ENCODE results near the gene GNAL.

GRCh38 chr18:11657554-11657953 lies 31.5 kb upstream of the GNAL start:
- TF ChIP-seq TSHZ2 (CRISPR knock-in tag; IDR thresholded peaks at IDR 0.05) (no peak), ZFP30 (CRISPR knock-in tag; IDR thresholded peaks at IDR 0.05) (no peak), ISL1 (CRISPR knock-in tag; IDR thresholded peaks at IDR 0.05) (no peak), ZNF565 (CRISPR knock-in tag; conservative IDR thresholded peaks at IDR 0.05; ENCODE audit: low read depth) (no peak), ARNTL (CRISPR knock-in tag; IDR thresholded peaks at IDR 0.05; ENCODE audit: borderline replicate concordance, low read depth) (no peak), PATZ1 (CRISPR knock-in tag; IDR thresholded peaks at IDR 0.05; ENCODE audit: borderline replicate concordance) (no peak)
